Calu3 (cell line): ENCODE data around the gene POLR3F. TPM values are rescaled to one million over a fixed set of nuclear protein-coding genes. Genes with fewer than 3 reads are reported as not detected.
"Not testable (repeated sequence)": the region's sequence is repeated elsewhere in the genome, so short reads cannot be mapped to it uniquely, and the experiment has no call there.

Experiments used
- BruUV-seq: library from RNA; stranded (reverse); fragments of 400-500 nt; replicated peaks from 2 replicates; lab custom pipeline; 2021; lab: Mats Ljungman, UMichigan
- CTCF ChIA-PET: fragments of 300-600 bp; sonication (Branson Sonifier 250); formaldehyde crosslinking; loops from one replicate; lab custom pipeline; 2022; ENCODE audit warnings: antibody characterized with exemption; lab: Charles Lee
- DNase-seq: peaks from one replicate; pipeline ENCODE4 v3.0.0; 2022
- H3K27ac Mint-ChIP-seq: one replicate; pipeline ENCODE4 v1.8.0; 2022; ENCODE audit warnings: mixed read lengths; ENCODE audit not compliant: unreplicated experiment
- H3K27me3 Mint-ChIP-seq: one replicate; pipeline ENCODE4 v1.8.0; 2022; ENCODE audit warnings: mixed read lengths; ENCODE audit not compliant: unreplicated experiment
- H3K36me3 Mint-ChIP-seq: one replicate; pipeline ENCODE4 v1.8.0; 2022; ENCODE audit warnings: mild to moderate bottlenecking, moderate library complexity, mixed read lengths; ENCODE audit not compliant: insufficient read depth, unreplicated experiment
- H3K4me1 Mint-ChIP-seq: one replicate; pipeline ENCODE4 v1.8.0; 2022; ENCODE audit warnings: mild to moderate bottlenecking, low read depth, mixed read lengths; ENCODE audit not compliant: unreplicated experiment
- H3K4me3 Mint-ChIP-seq: one replicate; pipeline ENCODE4 v1.8.0; 2022; ENCODE audit warnings: mild to moderate bottlenecking, low read depth, moderate library complexity, mixed read lengths; ENCODE audit not compliant: unreplicated experiment
- H3K9me3 Mint-ChIP-seq: one replicate; pipeline ENCODE4 v1.8.0; 2022; ENCODE audit warnings: low read depth, mixed read lengths; ENCODE audit not compliant: unreplicated experiment
- intact Hi-C: fragments of 100-400 bp; cut with micrococcal nuclease; formaldehyde crosslinking; loops from one replicate; pipeline ENCODE4 v1.10.0; 2022; ENCODE audit not compliant: unreplicated experiment
- total RNA-seq: library from RNA; stranded (reverse); gene quantifications from 2 replicates; pipeline ENCODE4 v1.2.3, GENCODE V29; 2022
- TF ChIP-seq, protein P1 (sequence below): fragments of 200-600 bp; IDR thresholded peaks from one replicate; pipeline ENCODE4 v1.8.0; 2022; ENCODE audit warnings: antibody characterized with exemption; ENCODE audit not compliant: unreplicated experiment

POLR3F gene
- total RNA-seq, 1 experiment from 2014 or later: 4.2 TPM

DNA sequence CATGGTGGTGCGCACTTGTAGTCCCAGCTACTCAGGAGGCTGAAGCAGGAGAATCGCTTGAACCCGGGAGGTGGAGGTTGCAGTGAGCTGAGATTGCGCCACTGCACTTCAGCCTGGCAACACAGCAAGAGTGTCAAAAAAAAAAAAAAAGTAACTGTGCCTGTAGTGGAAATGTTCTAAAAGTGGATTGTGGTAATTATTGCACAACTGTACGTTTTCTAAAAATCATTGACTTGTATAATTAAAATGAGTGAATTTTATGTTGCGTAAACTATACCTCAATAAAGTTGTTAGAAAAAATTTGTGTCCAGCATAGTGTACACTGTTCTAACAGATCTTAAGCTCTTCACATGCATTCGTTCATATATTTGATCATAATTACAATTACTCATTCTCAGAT lies 46.0 kb downstream of the POLR3F start:
- no peaks in the 10 kb centered on the region for H3K9me3 Mint-ChIP-seq
- peaks cover 19% of the 10 kb centered on the region for H3K36me3 Mint-ChIP-seq
- H3K4me3 Mint-ChIP-seq: no peak overlapping the region
- H3K4me1 Mint-ChIP-seq: no peaks in the 10 kb centered on the region
- H3K27me3 Mint-ChIP-seq: no peaks in the 10 kb centered on the region
- DNase-seq: no peak
- intact Hi-C loops: no loop called here
- no TSS peak for BruUV-seq
- no peak overlapping the region for H3K27ac Mint-ChIP-seq
- TF ChIP-seq, protein P1, sequence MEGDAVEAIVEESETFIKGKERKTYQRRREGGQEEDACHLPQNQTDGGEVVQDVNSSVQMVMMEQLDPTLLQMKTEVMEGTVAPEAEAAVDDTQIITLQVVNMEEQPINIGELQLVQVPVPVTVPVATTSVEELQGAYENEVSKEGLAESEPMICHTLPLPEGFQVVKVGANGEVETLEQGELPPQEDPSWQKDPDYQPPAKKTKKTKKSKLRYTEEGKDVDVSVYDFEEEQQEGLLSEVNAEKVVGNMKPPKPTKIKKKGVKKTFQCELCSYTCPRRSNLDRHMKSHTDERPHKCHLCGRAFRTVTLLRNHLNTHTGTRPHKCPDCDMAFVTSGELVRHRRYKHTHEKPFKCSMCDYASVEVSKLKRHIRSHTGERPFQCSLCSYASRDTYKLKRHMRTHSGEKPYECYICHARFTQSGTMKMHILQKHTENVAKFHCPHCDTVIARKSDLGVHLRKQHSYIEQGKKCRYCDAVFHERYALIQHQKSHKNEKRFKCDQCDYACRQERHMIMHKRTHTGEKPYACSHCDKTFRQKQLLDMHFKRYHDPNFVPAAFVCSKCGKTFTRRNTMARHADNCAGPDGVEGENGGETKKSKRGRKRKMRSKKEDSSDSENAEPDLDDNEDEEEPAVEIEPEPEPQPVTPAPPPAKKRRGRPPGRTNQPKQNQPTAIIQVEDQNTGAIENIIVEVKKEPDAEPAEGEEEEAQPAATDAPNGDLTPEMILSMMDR: no peak
- CTCF ChIA-PET: no interaction called here

DNA sequence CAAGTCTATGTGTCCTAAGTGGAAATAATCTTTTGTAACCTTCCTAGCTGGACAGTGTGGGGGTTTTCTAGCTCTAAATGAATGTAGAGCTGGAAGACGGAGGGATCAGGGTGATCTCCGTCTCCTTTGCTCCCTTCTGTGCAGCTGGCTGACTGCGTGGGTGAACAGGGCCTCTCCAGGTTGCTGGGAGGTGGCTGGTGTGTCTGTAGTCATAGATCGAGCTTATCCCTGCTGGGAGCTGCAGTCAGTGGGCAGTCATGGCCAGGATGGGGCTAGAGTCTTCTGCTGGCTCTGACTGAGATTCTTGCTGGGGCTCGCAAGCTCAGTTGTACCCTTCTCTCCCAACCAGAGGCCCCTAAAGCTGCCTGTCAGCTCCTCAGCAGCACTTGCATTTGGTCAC lies 46.9 kb downstream of the POLR3F start:
- no TSS peak for BruUV-seq
- H3K4me1 Mint-ChIP-seq: no peaks in the 10 kb centered on the region
- intact Hi-C loops: no loop called here
- TF ChIP-seq, protein P1: no peak
- DNase-seq: no peak
- no peaks in the 10 kb centered on the region for H3K9me3 Mint-ChIP-seq
- peaks cover 15% of the 10 kb centered on the region for H3K36me3 Mint-ChIP-seq
- H3K27me3 Mint-ChIP-seq: no peaks in the 10 kb centered on the region
- CTCF ChIA-PET: interaction anchor here (0.5 kb wide), 1 partner anchor 333 kb away, joined by 3 read pairs; no protein-coding TSS in a partner anchor
- no peak overlapping the region for H3K27ac Mint-ChIP-seq
- no peak overlapping the region for H3K4me3 Mint-ChIP-seq

DNA sequence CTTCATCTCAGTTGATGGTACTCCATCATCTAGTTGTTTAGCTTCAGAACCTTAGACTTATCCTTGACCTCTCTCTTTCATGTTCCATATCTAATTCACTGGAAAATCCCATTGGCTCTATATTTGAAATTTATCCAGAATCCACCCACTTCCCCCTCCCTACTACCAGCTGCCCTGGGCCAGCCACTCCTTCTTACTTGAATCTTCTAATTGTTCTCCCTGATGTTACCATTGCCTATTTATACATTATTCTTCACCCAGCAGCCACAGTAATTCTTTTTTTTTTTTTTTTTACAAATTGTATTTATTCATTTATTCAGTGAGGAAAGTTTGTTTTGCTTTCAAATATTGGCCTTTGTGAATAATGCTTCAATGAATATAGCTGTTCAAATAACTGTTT lies 48.8 kb downstream of the POLR3F start:
- TF ChIP-seq, protein P1: no peak
- CTCF ChIA-PET: no interaction called here
- BruUV-seq: no TSS peak
- Mint-ChIP-seq H3K4me3 (no peak overlapping the region), H3K9me3 (no peaks in the 10 kb centered on the region), H3K27me3 (no peaks in the 10 kb centered on the region), H3K36me3 (peaks cover 13% of the 10 kb centered on the region), H3K27ac (no peak overlapping the region), H3K4me1 (no peaks in the 10 kb centered on the region)
- no peak for DNase-seq
- intact Hi-C loops: no loop called here

DNA sequence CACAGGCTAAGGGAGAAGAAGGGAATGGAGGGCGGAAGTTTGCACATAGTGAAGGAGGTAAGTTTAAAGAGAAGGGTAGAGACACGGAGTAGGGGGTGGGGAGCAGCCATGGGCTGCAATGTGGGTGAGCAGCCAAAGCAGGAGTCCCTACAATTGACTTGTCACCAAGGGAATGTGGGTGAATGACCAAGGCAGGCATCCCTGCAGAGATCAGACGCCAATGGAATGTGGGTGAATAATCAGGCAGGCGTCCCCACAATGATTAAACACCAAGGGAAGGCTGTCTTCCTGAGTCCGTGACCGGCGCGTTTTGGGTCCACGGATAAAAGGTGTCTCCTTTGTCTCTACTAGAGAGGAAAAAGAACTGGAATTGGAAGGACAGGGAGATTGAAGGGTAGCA lies 54.9 kb downstream of the POLR3F start:
- H3K4me3 Mint-ChIP-seq, H3K36me3 Mint-ChIP-seq, CTCF ChIA-PET, H3K4me1 Mint-ChIP-seq, intact Hi-C loops, BruUV-seq, H3K27me3 Mint-ChIP-seq, H3K9me3 Mint-ChIP-seq, H3K27ac Mint-ChIP-seq, DNase-seq: not testable (repeated sequence)

DNA sequence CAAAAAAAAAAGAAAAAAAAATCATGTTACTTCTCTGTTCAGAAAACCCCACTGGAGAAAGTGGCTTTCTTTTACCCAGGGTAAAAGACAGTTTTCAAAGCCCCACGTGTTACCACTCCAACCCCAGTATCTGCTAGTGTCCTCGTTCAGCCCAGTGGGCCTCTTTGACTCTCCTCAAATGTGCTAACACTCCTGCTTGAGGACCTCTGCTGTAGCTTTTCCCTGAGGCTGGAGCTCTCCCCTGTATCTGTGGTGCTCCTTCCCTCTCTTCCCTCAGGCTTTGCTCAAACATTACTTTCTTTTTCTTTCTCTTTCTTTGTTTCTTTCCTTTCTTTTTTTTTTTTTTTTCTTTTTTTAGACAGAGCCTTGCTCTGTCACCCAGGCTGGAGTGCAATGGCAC lies 55.9 kb downstream of the POLR3F start:
- no peak overlapping the region for H3K4me3 Mint-ChIP-seq
- TF ChIP-seq, protein P1: no peak
- H3K36me3 Mint-ChIP-seq: no peaks in the 10 kb centered on the region
- no peaks in the 10 kb centered on the region for H3K4me1 Mint-ChIP-seq
- CTCF ChIA-PET: no interaction called here
- H3K9me3 Mint-ChIP-seq: no peaks in the 10 kb centered on the region
- no TSS peak for BruUV-seq
- no peak for DNase-seq
- no peak overlapping the region for H3K27ac Mint-ChIP-seq
- H3K27me3 Mint-ChIP-seq: no peaks in the 10 kb centered on the region
- intact Hi-C loops: no loop called here
